ENCODE results near the gene AP3D1.
A peak's percentile ranks its signal among the peaks of the same experiment; 100 is the strongest.
"Not testable (repeated sequence)": the region's sequence is repeated elsewhere in the genome, so short reads cannot be mapped to it uniquely, and the experiment has no call there.

AP3D1 gene

DNA sequence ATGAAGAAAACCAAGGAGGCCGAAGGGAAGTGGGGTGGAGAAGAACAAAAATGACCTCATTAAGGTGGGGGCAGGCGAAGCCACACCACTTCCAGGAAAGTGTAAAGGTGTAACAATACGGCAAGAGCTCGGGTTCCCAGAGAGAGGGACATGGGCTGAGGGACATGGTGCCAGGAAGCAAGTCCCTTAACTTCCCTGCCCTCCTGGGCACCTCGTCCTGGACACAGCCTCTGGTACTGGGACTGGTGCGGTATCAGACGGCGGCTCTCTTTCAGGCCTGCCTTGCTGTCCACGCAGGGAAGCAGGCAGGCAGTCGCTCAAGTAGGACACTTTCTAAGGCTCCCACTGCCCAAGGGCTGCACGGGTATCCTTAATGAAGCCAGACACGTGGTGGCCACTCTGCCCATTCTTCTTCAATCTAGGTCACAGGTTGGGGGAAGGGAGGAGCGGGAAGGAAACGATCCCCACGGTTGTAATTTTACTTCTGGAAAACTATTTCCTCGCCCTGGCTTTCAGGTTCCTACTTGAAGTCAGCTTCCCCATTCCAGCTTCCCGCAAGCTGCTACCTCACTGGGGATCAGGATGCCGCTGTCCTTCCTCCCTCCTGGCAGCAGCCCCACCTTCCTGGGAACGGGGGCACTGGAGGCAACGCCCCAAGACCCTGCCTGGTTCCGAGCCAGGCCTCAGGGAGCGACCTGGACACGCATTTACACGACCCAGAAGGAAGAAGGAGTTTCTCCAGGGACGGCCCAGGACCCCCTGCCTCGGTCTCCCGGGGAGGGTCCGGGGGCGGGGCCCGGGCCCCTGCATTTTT, 1.2 kb downstream of the AP3D1 start:
- DNase-seq = peak; percentile 37

DNA sequence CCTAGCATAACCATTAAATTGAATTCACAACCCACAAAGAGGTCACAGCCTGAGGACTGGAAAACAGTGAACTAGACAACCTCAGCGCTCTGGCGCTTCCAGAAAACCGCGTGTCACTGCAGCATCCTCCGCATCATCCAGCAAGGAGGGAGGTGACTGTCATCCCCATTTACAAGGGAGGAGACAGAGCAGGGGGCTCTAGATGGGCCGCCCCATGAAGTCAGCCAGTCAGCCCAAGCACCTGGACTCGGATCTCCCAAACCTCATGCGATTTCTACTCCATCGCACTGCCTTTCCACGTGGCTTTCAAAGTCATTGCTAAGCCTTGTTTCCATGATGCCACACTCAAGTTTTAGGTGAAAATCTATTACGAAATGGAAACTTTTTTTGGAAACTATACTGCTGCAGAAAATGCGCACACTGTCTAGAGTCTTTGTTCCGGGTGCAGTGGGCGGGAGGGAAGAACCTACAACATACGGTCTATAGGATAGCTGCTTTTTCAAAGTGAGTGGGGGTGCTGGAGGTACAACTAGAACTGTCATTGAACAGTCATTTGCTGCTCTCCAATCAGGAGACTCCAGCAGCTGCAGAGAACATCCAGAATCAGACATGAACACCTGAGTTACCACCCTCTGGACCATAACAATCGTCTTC, 2.8 kb downstream of the AP3D1 start:
- DNase-seq = peak; percentile 19

DNA sequence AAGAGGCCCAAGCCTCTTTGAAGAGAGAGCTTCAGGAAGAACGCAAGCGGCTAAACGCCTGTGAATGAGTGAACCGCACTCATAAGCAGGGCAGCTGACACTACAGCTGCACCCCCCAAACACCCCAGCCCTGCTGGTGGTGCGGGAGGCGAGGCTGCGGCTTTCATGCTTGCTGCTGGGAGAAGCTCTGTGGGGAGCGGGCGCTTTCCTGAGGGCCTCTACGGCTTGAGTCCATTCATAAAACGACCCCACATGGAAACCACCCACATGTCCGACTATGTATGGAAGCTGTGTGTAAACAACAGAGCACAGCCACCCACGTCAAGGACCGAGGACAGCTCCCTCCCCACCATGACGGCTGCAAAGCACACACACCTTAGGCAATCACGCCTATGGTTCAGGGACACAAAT, 5.5 kb downstream of the AP3D1 start:
- no peak for DNase-seq

DNA sequence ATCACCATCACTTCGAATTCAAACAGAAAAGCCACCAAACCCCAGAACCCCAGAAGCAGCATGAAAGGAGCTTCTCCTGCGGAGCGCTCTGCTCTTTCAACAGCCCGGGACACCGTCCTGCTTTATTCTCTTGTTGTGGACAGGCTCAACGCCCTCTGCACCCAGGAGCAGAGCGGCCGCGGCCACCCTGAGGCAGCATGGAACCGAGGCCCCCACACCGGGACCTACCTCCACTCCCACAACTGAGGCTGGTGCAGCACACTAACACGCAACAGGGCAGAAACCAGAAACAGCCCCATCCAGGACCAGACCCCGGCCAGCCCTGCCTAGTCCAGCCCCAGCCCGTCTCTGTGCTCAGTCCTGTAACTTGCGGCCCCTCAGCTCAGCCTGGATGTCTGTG, 7.2 kb downstream of the AP3D1 start:
- no peak for DNase-seq

DNA sequence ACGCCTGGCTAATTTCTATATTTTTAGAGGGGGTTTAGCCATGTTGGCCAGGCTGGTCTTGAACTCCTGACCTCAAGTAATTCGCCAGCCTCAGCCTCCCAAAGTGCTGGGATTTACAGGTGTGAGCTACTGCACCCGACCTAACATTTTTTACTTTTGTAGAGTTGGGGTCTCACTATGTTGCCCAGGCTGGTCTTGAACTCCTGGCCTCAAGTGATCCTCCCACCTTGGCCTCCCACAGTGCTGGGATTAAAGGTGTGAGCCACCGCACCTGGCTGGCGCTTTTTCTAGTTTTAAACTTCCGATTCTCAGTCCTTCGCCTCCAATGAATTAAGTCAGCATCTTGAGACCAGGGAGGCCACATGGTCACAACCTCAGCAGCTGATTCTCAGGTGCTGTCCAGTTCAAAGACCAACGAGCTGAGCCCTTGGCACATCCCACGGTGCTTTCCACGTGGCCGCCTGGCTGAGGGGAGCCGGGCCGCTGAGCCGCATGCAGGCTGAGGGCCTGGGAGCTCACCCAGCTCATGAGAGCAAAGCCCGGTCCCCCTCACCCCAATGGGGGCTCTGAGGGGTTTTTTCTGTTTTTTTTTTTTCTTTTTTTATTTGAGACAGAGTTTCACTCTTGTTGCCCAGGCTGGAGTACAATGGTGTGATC, 9.1 kb downstream of the AP3D1 start:
- no peak for DNase-seq

DNA sequence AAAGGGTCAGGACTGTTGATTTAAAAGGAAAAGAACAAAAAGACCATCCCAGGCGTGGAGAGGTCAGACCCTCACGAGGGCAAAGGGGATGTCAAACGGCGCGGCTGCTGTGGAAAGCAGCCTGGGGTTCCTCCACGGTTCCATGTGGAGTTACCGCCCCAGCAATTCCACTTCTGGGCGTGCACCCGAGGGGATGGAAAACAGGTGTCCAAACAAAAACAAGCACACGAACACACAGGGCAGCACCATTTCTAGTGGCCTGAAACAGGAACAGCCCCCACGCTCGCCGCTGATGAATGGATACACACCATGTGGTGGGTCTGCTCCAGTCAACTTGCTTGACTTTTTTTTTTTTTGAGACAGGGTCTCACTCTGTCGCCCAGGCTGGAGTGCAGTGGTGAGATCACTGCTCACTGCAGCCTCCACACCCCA, 11.2 kb downstream of the AP3D1 start:
- no peak for DNase-seq

DNA sequence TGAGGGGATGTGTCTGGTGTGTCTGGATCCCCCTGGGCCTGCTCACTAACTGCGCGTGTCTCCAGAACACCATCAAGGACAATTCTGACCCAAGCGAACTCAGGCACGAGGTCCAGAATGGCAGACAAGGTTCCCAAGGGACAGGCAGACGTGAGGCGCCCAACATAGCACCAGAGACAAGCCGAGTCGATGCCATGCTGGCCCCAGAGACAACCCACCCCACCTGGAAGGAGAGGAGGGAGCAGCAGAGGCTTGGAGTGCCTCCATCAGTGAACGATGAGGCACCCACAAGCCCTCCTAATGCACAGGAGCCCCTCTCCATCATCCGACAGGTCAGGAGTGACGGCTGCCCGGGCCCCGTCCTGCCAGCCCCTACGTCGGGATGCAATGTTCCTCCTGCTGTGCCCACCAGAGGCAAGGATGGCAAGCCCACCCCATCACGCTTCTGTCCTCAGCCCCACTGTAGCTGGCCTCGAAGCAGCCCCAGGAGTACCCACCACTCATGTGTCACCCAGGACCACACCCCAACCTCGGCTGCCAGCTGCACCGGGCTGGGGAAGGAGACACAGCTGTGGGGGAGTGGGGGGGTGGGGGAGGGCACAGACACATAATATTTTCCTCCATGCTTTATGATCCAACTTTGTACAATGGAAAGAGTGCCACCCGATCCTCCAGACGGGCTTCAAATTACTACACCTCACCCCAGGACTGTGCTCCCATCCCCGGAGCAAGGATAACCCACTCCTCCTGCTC, 11.8 kb downstream of the AP3D1 start:
- no peak for DNase-seq

DNA sequence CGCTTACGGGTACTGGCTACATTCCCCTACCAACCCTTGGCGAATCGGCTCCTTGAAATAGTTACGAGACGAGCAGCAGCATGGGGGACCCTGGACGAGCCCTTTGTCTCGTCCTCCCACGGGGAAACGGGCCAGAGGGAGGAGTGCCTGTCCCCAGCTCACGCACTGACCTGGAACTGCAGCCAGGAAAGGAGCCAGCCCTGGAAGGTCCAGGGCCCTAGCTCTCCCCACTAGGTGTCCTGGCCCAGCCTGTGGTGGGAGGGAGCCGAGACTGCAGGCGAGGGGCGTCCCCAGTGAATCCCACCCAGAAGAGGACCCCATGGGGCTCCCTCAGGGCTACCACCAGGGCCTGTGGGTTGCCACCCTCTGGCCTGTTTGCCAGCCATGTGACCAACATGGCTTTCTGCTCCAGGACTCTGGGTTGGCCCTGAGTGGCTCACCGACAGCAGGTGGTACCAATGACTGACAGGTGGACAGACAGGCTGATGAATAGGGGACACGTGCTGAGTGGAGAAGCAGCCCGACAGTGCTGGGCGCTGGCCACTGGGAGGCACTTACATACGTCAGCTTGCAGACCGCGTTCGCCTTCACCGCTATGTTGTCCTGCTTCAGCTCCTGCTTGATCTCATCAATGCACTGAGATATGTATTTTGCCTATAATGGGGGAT, 13.2 kb downstream of the AP3D1 start:
- no peak for DNase-seq

DNA sequence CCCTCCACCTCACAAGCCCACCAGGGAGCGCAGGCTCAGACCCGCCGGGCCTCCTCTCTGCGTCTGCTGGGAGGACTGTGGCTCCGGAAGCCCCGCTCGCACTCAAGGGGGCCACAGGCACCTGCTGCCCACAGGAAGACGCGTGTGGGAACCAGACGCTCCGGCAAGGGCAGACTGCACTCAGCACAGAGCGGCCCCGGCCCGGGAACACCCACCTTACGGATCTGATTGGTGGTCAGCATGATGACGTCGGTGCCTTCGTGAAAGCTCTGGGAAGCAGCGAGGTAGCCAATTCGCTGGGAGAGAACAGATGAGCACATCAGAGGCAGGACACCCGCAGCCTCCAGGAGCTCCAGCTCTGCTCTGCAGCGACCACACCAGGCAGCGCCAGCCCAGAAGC, 14.6 kb downstream of the AP3D1 start:
- no peak for DNase-seq

DNA sequence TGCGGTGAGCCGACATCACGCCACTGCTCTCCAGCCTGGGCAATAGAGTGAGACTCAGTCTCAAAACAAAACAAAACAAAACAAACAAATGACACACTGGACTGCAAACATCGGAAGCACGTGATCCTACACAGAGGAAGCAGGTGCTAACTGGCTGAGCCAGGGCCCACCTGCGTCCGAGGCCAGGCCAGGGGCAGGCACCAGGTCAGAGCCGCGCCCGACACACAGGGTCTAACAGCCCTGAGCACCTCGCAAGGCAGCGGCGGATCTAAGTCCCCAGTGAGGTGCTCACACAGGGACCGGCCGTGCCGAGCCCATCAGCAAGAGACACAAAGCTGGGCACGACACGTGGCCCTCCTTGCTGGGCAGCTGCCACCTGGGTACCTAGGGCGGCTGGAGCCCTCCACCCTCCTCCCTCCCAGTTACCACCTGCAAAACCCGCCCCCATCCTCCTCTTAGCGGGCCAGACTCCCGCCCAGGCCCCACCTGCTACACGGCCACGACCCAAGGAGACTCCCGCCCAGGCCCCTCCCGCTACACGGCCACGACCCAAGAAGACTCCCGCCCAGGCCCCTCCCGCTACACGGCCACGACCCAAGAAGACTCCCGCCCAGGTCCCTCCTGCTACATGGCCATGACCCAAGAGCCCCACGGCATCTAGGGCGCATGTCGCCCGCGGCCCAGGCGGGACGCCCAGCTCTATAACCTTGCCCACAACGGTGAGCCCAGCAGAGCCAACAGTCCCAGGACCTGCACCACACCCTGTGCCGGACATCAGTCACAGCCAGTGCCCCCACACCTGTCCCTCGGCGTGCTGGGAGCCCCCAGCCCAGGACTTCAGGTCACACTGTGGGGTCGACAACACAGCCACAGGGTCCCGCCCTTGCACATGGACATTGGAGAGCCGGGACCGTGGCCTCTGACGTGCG, 15.6 kb downstream of the AP3D1 start:
- DNase-seq = no peak

DNA sequence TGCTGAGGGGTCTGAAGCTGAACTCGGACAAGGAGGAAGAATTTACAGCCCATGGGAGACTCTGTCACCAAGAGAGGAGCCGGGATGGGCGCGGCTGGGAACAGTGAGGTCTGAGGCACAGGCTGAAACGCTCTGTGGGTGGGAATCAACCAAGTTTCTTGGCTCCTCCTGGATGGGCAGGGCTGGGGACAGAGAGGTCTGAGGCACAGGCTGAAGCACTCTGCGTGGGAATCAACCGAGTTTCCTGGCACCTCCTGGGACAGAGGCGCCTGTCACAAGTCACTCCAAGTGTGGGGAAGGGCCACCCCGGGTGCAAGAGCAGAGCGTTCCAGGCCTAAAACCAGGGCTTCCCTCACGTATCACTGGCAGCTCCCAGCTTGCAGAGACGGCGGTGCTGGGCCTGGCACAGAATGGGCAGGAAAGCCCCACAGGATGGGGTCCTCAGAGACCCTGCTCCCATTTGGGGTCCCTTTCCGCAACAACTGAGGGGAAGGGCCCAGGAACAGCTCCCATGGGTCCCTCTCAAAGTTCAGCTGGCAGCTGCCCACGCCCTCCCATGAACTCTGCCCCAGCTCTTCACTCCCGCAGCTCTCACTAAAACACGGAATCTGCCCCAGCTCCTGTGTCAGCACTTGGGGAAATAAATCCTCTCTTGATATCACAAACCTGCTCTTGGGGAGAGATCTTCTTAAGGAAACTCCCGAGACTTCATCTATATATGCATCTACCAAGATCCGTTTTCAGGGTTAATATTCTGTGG, 18.5 kb downstream of the AP3D1 start:
- no peak for DNase-seq

DNA sequence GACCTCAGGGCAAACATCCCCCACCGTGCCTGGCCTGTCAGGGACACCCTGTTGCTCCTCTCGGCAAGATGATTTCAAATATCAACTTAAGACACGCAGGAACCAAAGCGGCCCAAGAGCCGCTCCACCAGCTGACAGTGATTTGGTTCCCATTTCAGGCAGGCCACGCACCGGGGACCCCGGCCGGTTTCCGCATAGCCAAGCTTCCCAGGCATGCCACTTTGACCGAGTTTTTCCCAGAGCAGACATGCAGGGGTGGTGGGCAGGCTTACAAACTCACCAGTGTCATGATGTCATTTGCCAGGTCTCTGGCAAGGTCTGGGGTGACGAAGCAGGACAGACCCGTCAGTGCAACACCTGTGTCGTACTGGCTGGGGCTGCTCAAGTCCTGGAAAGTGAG, 19.2 kb downstream of the AP3D1 start:
- DNase-seq = no peak

DNA sequence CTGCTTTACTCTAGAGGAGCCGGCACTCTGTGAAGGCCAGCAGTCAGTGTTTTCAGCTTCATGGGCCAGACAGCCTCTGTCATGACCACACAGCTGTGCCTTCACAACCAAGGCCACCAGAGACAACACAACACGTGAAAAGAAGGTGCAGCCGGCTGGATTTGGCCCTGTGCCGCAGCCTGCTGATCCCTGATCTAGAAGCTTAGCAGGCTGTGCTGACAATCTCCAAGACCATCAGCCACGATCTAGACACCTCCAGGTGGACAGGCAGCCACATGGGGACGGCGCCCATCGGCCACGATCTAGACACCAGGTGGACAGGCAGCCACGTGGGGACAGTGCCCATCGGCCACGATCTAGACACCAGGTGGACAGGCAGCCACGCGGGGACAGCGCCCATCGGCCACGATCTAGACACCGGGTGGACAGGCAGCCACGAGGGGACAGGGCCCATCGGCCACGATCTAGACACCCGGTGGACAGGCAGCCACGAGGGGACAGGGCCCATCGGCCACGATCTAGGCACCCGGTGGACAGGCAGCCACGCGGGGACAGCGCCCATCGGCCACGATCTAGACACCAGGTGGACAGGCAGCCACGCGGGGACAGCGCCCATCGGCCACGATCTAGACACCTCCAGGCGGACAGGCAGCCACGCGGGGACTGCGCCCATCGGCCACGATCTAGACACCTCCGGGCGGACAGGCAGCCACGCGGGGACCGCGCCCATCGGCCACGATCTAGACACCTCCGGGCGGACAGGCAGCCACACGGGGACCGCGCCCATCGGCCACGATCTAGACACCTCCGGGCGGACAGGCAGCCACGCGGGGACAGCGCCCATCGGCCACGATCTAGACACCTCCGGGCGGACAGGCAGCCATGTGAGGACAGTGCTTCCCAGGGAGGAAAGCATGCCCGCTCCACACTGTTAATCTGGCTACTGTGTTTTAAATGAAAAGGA, 20.1 kb downstream of the AP3D1 start:
- not testable (repeated sequence) for DNase-seq

DNA sequence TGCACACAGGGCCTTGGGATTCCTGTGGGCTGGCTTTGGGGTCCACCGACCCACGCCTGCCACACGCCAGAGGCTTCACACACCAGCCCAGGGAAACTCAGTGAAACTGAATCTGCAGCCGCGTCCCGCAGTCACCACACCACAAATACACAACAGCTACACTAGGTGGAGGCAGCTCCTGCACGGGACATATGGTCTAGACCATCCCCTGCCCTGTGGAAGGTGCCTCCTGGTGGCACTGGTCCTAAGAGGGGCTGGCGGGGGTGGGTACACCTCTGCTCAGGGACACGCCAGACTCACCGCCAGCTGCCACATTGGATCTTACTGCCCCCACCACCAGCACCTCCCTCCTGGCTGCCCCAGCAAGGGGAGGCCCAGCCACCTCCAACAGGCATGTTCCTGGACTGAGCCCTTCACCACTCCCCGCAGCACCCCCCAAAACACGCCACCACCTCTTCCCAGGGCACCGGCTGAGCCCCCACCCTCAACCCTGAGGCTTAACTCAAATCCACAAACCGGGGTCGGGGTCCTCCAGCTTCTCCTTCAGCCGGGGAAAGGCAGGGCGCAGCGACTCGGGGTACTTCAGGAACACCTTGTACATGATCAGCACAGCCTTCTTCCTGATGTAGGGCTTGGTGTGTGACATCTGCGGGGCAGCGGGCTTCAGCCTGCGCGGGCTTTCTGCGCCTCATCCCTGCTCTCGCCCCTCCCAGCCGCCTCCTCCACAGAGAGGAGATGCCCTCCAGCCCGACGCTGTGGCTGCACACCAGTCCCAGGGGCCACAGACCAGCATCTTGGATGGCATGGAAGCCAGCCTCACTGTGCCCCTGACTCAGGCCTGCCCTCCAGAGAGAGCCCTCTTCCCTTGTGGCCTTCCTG, 21.2 kb downstream of the AP3D1 start:
- no peak for DNase-seq

DNA sequence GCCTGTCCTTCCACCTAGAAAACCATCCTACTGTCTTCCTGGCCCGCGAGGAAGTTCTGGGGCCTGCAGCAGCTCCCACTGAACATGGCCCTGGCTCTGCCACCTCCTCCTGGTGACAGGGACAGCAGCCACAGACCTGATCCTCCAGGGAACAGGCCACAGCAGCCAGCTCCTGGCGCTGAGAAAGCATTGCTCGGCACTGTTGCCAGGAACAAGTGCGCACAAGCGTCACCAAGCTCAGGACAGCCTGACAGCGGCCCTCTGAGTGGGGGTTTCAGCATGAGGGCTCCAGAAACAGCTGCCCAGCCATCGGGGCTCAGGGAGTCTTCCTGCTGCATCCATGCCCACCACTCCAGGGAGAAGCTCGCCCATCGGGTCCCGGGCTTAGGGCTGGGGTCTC, 21.9 kb downstream of the AP3D1 start:
- DNase-seq = no peak

DNA sequence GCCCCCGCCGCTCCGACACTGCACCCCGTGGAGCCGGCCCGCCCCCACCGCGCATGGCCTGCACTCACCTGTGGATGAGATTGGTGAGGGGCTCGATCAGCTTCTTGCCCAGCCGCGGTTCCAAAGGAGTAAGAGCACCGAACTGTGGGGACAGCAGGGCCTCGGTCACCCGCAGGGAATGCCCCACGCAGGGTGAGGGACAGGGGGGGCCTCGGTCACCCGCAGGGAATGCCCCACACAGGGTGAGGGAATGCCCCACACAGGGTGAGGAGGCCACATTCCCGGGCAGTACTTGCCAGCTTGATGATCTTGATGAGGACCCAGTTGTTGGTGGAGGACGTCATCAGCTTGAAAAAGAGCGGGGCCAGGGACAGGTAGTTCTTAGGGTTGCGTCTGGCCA, 22.3 kb downstream of the AP3D1 start:
- no peak for DNase-seq

DNA sequence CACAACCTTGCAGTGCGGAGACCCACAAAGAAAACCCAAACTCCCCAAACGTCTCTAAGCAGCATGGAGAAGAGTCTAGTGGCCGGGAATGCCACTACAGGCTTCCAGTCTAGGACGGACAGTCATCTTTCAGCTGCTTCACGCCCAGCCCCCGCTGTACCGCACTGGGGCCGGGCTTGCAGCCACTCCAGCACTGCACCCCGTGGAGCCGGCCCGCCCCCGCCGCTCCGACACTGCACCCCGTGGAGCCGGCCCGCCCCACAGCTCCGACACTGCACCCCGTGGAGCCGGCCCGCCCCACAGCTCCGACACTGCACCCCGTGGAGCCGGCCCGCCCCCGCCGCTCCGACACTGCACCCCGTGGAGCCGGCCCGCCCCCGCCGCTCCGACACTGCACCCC, 23.1 kb downstream of the AP3D1 start:
- not testable (repeated sequence) for DNase-seq

DNA sequence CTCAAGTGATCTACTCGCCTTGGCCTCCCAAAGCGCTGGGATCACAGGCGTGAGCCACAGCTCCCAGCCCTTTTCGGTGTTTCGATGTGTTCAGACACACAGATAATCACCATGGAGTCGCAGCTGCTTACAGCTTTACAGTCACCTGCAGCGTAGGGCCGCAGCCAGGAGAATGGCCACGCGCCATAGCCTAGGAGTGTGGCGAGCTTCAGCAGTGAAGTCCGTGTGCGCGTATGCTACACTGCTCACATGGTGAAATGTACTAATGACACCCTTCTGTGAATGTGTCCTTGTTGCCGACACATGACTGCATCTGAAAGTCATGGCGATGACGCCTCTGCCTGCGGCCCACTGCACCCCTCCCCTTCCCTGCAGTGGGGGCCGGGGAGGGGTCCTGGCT, 23.6 kb downstream of the AP3D1 start:
- no peak for DNase-seq

Data from activated CD4-positive, alpha-beta T cell treated with anti-CD3 and anti-CD28 coated beads, Interleukin-10, Interleukin-2, amounts not matched to agents 100 ng/mL and 50 ng/mL, durations not matched to agents 16 hours and 8 hours (primary cell).